ENCODE measurements around the gene FAAP100. TPM values are rescaled to one million over a fixed set of nuclear protein-coding genes. Genes with fewer than 3 reads are reported as not detected.

Gene FAAP100
- total RNA-seq, 1 donor from 2014 or later = 76.5 TPM

- Mint-ChIP-seq H3K9me3 (no peaks in the 10 kb centered on the region), H3K36me3 (ENCODE audit: low read depth) (peaks cover 49% of the 10 kb centered on the region), H3K4me3 (no peak overlapping the region), H3K27me3 (no peaks in the 10 kb centered on the region), H3K4me1 (peaks cover 10% of the 10 kb centered on the region), H3K27ac (no peak overlapping the region)
- intact Hi-C loops (cut with micrococcal nuclease) = no loop called here
- DNase-seq = no peak
Measured at GRCh38 chr17:81580481-81580880, 28.3 kb upstream of the FAAP100 start.

DNA sequence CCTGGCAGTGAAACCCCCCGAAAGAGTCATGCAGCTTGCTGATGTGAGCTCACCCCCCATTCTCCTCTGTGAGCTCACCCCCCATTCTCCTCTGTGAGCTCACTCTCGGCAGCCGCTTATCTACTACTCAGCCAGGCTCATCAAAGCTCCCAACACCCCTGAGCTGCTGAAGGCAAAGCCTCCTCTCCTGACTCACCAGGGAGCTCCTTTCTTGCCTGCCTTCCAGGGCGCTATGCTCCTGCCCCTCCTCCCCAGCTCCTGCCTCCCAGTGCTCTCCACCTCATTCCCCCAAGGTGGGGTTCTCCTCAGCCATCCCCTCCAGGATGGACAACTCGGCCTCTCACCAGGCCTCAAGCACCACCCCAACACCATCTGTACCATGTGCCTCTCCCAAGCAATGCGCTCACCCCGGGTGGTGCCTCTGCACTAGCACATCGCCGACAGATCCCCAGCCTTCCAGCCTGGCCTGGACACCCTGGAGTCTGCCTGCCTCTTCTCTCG lies 27.7 kb upstream of the FAAP100 start:
- no peak for DNase-seq
- H3K4me1 Mint-ChIP-seq = peaks cover 10% of the 10 kb centered on the region
- H3K36me3 Mint-ChIP-seq (ENCODE audit: low read depth) = peaks cover 44% of the 10 kb centered on the region
- H3K27ac Mint-ChIP-seq = peak overlapping the region; percentile 5
- H3K4me3 Mint-ChIP-seq = no peak overlapping the region
- intact Hi-C loops (cut with micrococcal nuclease) = no loop called here
- no peaks in the 10 kb centered on the region for H3K9me3 Mint-ChIP-seq
- no peaks in the 10 kb centered on the region for H3K27me3 Mint-ChIP-seq

- no peak for DNase-seq
- intact Hi-C loops (cut with micrococcal nuclease) = no loop called here
- no peaks in the 10 kb centered on the region for H3K9me3 Mint-ChIP-seq
- H3K4me3 Mint-ChIP-seq = no peak overlapping the region
- no peaks in the 10 kb centered on the region for H3K27me3 Mint-ChIP-seq
- peaks cover 42% of the 10 kb centered on the region for H3K36me3 Mint-ChIP-seq (ENCODE audit: low read depth)
- H3K4me1 Mint-ChIP-seq = peaks cover 10% of the 10 kb centered on the region
- H3K27ac Mint-ChIP-seq = peak overlapping the region; percentile 6
Measured at GRCh38 chr17:81579298-81579697, 27.1 kb upstream of the FAAP100 start.

DNA sequence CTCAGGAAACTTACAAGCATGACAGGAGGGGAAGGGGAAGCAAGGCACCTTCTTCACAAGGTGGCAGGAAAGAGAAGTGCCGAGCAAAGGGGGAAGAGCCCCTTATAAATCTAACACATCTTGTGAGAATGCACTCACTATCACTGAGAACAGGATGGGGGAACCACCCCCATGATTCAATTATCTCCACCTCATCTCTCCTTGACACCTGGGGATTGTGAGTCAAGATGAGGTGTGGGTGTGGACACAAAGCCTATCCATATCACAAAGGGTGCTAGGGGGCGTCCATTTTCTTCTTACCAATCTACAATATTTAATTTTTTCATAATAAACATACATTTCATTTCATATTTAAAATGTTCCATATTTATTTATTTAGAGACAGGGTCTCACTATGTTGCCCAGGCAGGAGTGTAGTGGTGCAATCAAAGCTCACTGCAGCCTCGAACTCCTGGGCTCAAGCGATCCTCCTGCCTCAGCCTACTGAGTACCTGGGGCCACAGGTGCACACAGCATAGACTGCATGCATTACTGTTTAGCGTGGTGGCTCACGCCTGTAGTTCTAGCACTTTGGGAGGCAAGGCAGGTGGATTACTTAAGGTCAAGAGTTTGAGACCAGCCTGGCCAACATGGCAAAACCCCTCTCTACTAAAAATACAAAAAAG lies 26.5 kb upstream of the FAAP100 start:
- intact Hi-C loops (cut with micrococcal nuclease) = no loop called here
- H3K4me1 Mint-ChIP-seq = peaks cover 10% of the 10 kb centered on the region
- H3K27me3 Mint-ChIP-seq = no peaks in the 10 kb centered on the region
- peaks cover 41% of the 10 kb centered on the region for H3K36me3 Mint-ChIP-seq (ENCODE audit: low read depth)
- H3K4me3 Mint-ChIP-seq = no peak overlapping the region
- H3K9me3 Mint-ChIP-seq = no peaks in the 10 kb centered on the region
- H3K27ac Mint-ChIP-seq = peak overlapping the region; percentile 61
- no peak for DNase-seq

- peaks cover 38% of the 10 kb centered on the region for H3K36me3 Mint-ChIP-seq (ENCODE audit: low read depth)
- peak overlapping the region; percentile 61 for H3K27ac Mint-ChIP-seq
- intact Hi-C loops (cut with micrococcal nuclease) = no loop called here
- H3K4me1 Mint-ChIP-seq = peaks cover 10% of the 10 kb centered on the region
- no peak for DNase-seq
- H3K9me3 Mint-ChIP-seq = no peaks in the 10 kb centered on the region
- no peaks in the 10 kb centered on the region for H3K27me3 Mint-ChIP-seq
- no peak overlapping the region for H3K4me3 Mint-ChIP-seq
Measured at GRCh38 chr17:81578038-81578441, 25.9 kb upstream of the FAAP100 start.

DNA sequence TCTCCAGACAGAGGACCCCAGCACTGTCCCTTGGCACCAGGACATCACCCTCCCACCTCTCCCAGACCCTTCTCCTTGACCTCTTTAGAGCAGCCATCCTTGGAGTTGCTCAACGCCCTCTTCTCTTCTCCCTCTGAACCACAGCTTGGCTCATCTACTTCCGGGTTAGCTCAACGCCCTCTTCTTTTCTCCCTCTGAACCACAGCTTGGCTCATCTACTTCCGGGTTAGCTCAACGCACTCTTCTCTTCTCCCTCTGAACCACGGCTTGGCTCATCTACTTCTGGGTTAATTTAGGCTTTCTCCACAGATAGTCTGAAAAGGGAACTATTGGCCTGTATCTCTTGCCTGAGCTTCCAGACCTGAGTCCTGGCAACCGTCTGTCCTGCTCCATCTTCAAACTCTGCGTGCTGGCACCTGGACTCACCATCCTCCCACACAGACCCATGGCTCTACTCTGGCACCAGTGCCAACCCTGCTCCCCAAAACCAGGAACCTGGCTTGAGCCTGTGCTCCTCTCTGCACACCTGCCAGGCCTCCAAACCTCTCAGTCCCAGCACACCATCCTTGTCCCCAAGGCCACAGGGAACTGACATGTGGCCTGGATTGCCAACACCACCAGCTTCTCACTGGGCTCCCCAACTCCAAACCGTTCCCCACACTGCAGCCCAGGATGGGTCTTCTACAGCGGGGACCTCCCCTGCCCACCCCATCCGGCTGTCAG lies 25.3 kb upstream of the FAAP100 start:
- no peaks in the 10 kb centered on the region for H3K27me3 Mint-ChIP-seq
- DNase-seq = no peak
- intact Hi-C loops (cut with micrococcal nuclease) = no loop called here
- H3K27ac Mint-ChIP-seq = peak overlapping the region; percentile 10
- H3K4me1 Mint-ChIP-seq = peaks cover 10% of the 10 kb centered on the region
- no peaks in the 10 kb centered on the region for H3K9me3 Mint-ChIP-seq
- H3K4me3 Mint-ChIP-seq = no peak overlapping the region
- peaks cover 41% of the 10 kb centered on the region for H3K36me3 Mint-ChIP-seq (ENCODE audit: low read depth)

- Mint-ChIP-seq H3K36me3 (ENCODE audit: low read depth) (peaks cover 42% of the 10 kb centered on the region), H3K27ac (no peak overlapping the region), H3K4me3 (no peak overlapping the region), H3K9me3 (no peaks in the 10 kb centered on the region), H3K4me1 (peaks cover 10% of the 10 kb centered on the region), H3K27me3 (no peaks in the 10 kb centered on the region)
- no peak for DNase-seq
- intact Hi-C loops (cut with micrococcal nuclease) = no loop called here
Measured at GRCh38 chr17:81576621-81577277, 24.6 kb upstream of the FAAP100 start.

DNA sequence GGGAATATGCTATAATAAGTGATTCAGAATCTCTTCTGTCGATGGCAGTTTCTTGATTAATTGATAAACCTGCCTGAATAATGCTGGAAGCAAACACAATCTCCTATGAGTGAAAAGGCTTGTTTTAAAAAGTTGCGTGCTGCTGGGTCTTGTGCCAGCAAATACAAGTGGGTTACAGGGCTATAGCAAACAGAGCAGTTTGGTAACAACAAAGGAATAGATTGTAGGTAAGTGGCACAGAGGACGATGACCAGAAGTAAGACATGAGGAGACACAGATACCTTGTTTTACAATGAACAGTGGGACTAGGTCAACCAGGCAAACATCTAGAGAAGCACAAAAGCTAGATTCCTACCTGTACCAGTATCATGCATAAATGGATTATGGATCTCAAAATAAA lies 23.7 kb upstream of the FAAP100 start:
- H3K9me3 Mint-ChIP-seq = no peaks in the 10 kb centered on the region
- no peak overlapping the region for H3K4me3 Mint-ChIP-seq
- H3K36me3 Mint-ChIP-seq (ENCODE audit: low read depth) = peaks cover 47% of the 10 kb centered on the region
- peaks cover 10% of the 10 kb centered on the region for H3K4me1 Mint-ChIP-seq
- intact Hi-C loops (cut with micrococcal nuclease) = no loop called here
- no peak overlapping the region for H3K27ac Mint-ChIP-seq
- no peaks in the 10 kb centered on the region for H3K27me3 Mint-ChIP-seq
- no peak for DNase-seq

DNA sequence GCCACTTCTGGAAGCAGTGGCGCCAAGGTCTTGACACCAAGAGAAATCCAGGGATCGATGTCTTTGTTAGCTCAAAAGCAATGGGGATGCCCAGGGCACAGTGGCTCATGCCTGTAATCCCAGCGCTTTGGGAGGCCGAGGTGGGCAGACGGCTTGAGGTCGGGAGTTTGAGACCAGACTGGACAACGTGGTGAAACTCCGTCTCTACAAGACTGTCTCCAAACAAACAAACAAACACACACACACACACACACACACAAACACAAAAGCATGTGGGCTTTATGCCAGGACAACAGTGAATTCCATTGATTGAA lies 22.4 kb upstream of the FAAP100 start:
- H3K27ac Mint-ChIP-seq = no peak overlapping the region
- H3K9me3 Mint-ChIP-seq = no peaks in the 10 kb centered on the region
- no peaks in the 10 kb centered on the region for H3K27me3 Mint-ChIP-seq
- intact Hi-C loops (cut with micrococcal nuclease) = no loop called here
- H3K36me3 Mint-ChIP-seq (ENCODE audit: low read depth) = peaks cover 45% of the 10 kb centered on the region
- no peak for DNase-seq
- no peak overlapping the region for H3K4me3 Mint-ChIP-seq
- peaks cover 10% of the 10 kb centered on the region for H3K4me1 Mint-ChIP-seq

GRCh38 chr17:81573794-81574642 lies 21.9 kb upstream of the FAAP100 start:
- peaks cover 44% of the 10 kb centered on the region for H3K36me3 Mint-ChIP-seq (ENCODE audit: low read depth)
- no peaks in the 10 kb centered on the region for H3K9me3 Mint-ChIP-seq
- H3K4me1 Mint-ChIP-seq = peaks cover 7% of the 10 kb centered on the region
- intact Hi-C loops (cut with micrococcal nuclease) = no loop called here
- H3K27me3 Mint-ChIP-seq = no peaks in the 10 kb centered on the region
- DNase-seq = no peak
- H3K4me3 Mint-ChIP-seq = no peak overlapping the region
- H3K27ac Mint-ChIP-seq = no peak overlapping the region

GRCh38 chr17:81572563-81573168 lies 20.5 kb upstream of the FAAP100 start:
- DNase-seq = no peak
- Mint-ChIP-seq H3K27me3 (no peaks in the 10 kb centered on the region), H3K36me3 (ENCODE audit: low read depth) (peaks cover 51% of the 10 kb centered on the region), H3K9me3 (no peaks in the 10 kb centered on the region), H3K4me3 (no peak overlapping the region), H3K27ac (no peak overlapping the region), H3K4me1 (peaks cover 4% of the 10 kb centered on the region)
- intact Hi-C loops (cut with micrococcal nuclease) = no loop called here

DNA sequence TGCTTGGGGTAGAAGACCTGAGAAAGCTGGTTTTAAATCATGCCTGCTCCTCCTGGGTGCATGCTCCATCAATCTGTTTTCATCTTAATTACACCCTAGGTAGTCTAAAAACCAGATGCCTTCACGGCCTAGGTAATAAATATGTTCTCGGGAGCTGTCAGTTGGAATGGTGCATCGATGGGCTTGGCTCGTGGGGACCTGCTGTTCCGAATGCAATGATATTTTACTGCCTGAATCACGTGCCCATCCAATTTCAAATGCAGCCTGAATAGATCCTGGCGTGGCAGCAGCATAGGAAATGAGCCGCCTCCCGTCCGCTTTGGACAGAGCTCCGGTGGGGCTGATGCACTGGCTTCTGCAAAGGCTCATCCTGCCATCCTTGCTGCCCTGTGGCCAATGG lies 18.8 kb upstream of the FAAP100 start:
- no peak for DNase-seq
- no peak overlapping the region for H3K27ac Mint-ChIP-seq
- no peaks in the 10 kb centered on the region for H3K9me3 Mint-ChIP-seq
- no peaks in the 10 kb centered on the region for H3K27me3 Mint-ChIP-seq
- H3K4me3 Mint-ChIP-seq = no peak overlapping the region
- intact Hi-C loops (cut with micrococcal nuclease) = no loop called here
- no peaks in the 10 kb centered on the region for H3K4me1 Mint-ChIP-seq
- peaks cover 54% of the 10 kb centered on the region for H3K36me3 Mint-ChIP-seq (ENCODE audit: low read depth)

DNA sequence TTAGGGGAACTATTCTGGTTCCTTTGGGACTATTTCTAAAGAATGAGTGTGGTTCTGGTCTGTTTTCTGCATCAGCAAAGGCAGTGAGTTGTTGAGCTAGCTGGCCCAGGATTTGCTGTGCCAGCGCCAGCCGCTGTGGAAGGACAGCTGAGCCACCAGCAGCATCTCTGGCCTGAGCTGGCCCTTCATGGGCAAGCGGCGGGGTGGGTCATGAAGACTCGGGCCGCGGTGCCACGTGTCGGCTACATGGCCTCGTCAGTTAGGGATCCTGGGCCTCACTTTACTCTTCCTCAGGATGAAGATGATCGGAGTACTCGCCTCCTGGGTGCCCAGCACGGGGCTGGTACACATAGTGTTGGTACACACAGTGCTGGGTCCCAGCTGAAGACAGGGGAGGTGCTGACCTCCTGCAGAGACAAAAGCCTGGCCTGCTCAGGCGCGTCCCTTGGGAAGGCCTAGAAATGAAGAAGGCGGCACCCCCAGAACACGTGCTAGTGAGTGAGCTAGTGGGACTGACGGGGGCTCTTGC lies 17.9 kb upstream of the FAAP100 start:
- no peaks in the 10 kb centered on the region for H3K27me3 Mint-ChIP-seq
- intact Hi-C loops (cut with micrococcal nuclease) = no loop called here
- no peaks in the 10 kb centered on the region for H3K4me1 Mint-ChIP-seq
- no peaks in the 10 kb centered on the region for H3K9me3 Mint-ChIP-seq
- peaks cover 57% of the 10 kb centered on the region for H3K36me3 Mint-ChIP-seq (ENCODE audit: low read depth)
- no peak overlapping the region for H3K27ac Mint-ChIP-seq
- H3K4me3 Mint-ChIP-seq = no peak overlapping the region
- no peak for DNase-seq

All from activated CD4-positive, alpha-beta T cell treated with anti-CD3 and anti-CD28 coated beads, Interleukin-2, amount 10 ng/mL, durations not matched to agents 24 days and 14 days (primary cell).